GM12872 (cell line): ENCODE data around the gene CSNK2A1.

ENCODE experiments used
- CTCF ChIP-seq: IDR thresholded peaks from 3 replicates; pipeline ENCODE4 v1.5.1; 2011; ENCODE audit warnings: low read depth, mild to moderate bottlenecking, low read length, moderate library complexity; ENCODE audit not compliant: insufficient read depth

CSNK2A1 gene

GRCh38 chr20:492159-492558, 51.4 kb downstream of the CSNK2A1 start:
- no peak for TF ChIP-seq CTCF

- TF ChIP-seq CTCF, result no peak
Observed at GRCh38 chr20:487655-488054, 55.9 kb downstream of the CSNK2A1 start.

GRCh38 chr20:483815-484644, 59.6 kb downstream of the CSNK2A1 start:
- TF ChIP-seq CTCF, result no peak

GRCh38 chr20:481167-481566, 62.4 kb downstream of the CSNK2A1 start:
- no peak for TF ChIP-seq CTCF

- TF ChIP-seq CTCF, result no peak
Observed at GRCh38 chr20:480044-480443, 63.5 kb downstream of the CSNK2A1 start.

- TF ChIP-seq CTCF, result no peak
Observed at GRCh38 chr20:479487-479886, 64.1 kb downstream of the CSNK2A1 start.

- peak; percentile 57 for TF ChIP-seq CTCF
Observed at GRCh38 chr20:478949-479429, 64.6 kb downstream of the CSNK2A1 start.
